ENCODE results near the gene NOS3. TPM values are rescaled to one million over a fixed set of nuclear protein-coding genes. Genes with fewer than 3 reads are reported as not detected.
A peak's percentile ranks its signal among the peaks of the same experiment; 100 is the strongest.

NOS3 gene
- total and polyA plus RNA-seq, 2 of the 13 experiments (the other 11 are each of a cell fraction or from before 2014, with no cell fraction given) = 3.7 to 7.5 TPM

- TF ChIP-seq ZNF317 (CRISPR knock-in tag; IDR thresholded peaks at IDR 0.05) = 0 out of 2 replicates have a peak, but pooled peaks have one; percentile 34
- 0 out of 2 replicates have a peak, but pooled peaks have one; percentile 20 for TF ChIP-seq CHD2 (IDR thresholded peaks at IDR 0.05; ENCODE audit: low read depth, low read length)
- TF ChIP-seq HOXA7 (CRISPR knock-in tag; IDR thresholded peaks at IDR 0.05) = no peak
- TF ChIP-seq, protein P1, sequence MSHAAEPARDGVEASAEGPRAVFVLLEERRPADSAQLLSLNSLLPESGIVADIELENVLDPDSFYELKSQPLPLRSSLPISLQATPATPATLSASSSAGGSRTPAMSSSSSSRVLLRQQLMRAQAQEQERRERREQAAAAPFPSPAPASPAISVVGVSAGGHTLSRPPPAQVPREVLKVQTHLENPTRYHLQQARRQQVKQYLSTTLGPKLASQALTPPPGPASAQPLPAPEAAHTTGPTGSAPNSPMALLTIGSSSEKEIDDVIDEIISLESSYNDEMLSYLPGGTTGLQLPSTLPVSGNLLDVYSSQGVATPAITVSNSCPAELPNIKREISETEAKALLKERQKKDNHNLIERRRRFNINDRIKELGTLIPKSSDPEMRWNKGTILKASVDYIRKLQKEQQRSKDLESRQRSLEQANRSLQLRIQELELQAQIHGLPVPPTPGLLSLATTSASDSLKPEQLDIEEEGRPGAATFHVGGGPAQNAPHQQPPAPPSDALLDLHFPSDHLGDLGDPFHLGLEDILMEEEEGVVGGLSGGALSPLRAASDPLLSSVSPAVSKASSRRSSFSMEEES (CRISPR knock-in tag; IDR thresholded peaks at IDR 0.05) = no peak
- no peak for TF ChIP-seq ZNF672 (CRISPR knock-in tag; IDR thresholded peaks at IDR 0.05)
- 0 out of 2 replicates have a peak, but pooled peaks have one; percentile 48 for TF ChIP-seq ARNT2 (CRISPR knock-in tag; IDR thresholded peaks at IDR 0.05; ENCODE audit: low read depth)
- TF ChIP-seq ZNF501 (CRISPR knock-in tag; IDR thresholded peaks at IDR 0.05) = peak; percentile 50; the same call in 1 of the 2 replicates
- peak; percentile 50 for TF ChIP-seq MED8 (CRISPR knock-in tag; IDR thresholded peaks at IDR 0.05; ENCODE audit: insufficient replicate concordance)
- peak; percentile 31 for TF ChIP-seq ARID4A (CRISPR knock-in tag; IDR thresholded peaks at IDR 0.05; ENCODE audit: borderline replicate concordance)
- no peak for TF ChIP-seq ETS1 (CRISPR knock-in tag; IDR thresholded peaks at IDR 0.05)
- peak; percentile 87; the same call in 1 of the 2 replicates for TF ChIP-seq ZNF776 (CRISPR knock-in tag; IDR thresholded peaks at IDR 0.05)
- TF ChIP-seq POGZ (CRISPR knock-in tag; IDR thresholded peaks at IDR 0.05) = 0 out of 2 replicates have a peak, but pooled peaks have one; percentile 43
- no peak for TF ChIP-seq KMT2B (CRISPR knock-in tag; IDR thresholded peaks at IDR 0.05)
- TF ChIP-seq GATAD2A (CRISPR knock-in tag; IDR thresholded peaks at IDR 0.05) = peak; percentile 57
- TF ChIP-seq, protein P2, sequence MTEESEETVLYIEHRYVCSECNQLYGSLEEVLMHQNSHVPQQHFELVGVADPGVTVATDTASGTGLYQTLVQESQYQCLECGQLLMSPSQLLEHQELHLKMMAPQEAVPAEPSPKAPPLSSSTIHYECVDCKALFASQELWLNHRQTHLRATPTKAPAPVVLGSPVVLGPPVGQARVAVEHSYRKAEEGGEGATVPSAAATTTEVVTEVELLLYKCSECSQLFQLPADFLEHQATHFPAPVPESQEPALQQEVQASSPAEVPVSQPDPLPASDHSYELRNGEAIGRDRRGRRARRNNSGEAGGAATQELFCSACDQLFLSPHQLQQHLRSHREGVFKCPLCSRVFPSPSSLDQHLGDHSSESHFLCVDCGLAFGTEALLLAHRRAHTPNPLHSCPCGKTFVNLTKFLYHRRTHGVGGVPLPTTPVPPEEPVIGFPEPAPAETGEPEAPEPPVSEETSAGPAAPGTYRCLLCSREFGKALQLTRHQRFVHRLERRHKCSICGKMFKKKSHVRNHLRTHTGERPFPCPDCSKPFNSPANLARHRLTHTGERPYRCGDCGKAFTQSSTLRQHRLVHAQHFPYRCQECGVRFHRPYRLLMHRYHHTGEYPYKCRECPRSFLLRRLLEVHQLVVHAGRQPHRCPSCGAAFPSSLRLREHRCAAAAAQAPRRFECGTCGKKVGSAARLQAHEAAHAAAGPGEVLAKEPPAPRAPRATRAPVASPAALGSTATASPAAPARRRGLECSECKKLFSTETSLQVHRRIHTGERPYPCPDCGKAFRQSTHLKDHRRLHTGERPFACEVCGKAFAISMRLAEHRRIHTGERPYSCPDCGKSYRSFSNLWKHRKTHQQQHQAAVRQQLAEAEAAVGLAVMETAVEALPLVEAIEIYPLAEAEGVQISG (CRISPR knock-in tag; IDR thresholded peaks at IDR 0.05) = 0 out of 2 replicates have a peak, but pooled peaks have one; percentile 17
- 0 out of 2 replicates have a peak, but pooled peaks have one; percentile 22 for TF ChIP-seq ZNF800 (CRISPR knock-in tag; IDR thresholded peaks at IDR 0.05)
- 0 out of 2 replicates have a peak, but pooled peaks have one; percentile 71 for TF ChIP-seq ZNF333 (CRISPR knock-in tag; IDR thresholded peaks at IDR 0.05; ENCODE audit: borderline replicate concordance)
Observed at GRCh38 chr7:151017953-151018420, 27.2 kb downstream of the NOS3 start (continued).
